Hepatic stellate cell (primary cell): ENCODE measurements around the gene SUN1.

Experiments
- DNase-seq: peaks from one replicate; pipeline ENCODE4 v3.0.0; 2011; ENCODE audit warnings: low spot score

SUN1 gene

DNA sequence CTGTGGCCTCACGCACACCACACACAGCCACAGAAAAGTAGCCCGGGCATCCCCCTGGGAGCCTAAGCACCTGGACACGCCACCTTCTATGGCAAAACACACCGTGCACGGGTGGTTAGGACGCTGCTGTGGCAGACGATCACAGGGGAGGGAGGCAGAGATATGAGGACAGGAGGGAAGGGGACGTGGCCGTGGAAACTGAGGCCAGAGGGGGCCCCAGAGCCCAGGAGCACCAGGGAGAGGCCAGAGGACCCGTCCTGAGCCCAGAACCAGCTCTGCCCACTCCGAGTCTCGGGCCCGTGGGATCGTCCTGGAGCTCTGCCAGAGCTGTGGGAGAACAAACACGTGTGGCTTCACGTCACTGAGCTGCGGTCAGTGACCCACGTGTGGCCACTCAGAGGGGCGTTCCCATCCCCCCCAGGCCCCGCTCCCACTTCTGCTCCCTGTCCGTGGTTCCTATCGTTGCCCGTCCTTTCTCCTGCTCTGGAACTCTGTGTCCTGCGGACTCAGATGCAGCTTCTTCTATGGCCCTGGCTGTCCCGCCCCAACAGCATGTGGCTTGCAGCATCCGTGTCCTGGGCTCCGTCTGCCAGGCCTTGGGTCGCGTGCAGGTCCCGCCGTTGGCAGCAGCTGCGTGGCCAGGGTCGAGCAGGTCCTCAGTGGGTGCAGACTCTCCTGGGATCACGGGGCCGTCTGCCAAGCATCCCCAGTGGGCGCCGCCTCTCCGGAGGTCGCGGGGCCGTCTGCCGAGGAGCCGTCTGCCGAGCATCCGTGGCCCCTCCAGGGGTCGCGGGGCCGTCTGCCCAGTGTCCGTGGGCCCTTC, 75.1 kb downstream of the SUN1 start:
- DNase-seq, result peak; percentile 43

DNA sequence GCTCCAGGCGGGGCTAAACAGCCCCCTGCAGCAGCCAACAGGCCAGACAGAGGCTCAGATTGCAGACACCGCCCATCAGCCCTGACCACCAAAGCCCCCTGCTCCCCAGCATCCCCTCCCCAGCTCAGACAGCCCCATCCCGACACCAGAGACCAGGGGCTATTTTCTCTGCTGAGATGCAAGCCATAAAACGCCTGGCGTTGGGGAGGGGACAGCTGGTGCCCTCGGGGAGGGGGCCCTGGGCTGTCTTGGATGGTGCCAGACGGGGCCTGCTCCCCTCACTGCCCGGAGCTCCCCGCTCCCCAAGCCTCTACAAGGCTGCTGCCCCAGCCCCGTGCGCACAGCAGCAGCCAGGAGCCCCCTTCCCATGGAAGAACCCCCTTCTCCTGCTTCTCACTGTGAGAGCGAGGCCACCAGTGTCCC, 75.9 kb downstream of the SUN1 start:
- no peak for DNase-seq

GRCh38 chr7:908591-909357, 76.5 kb downstream of the SUN1 start:
- peak; percentile 73 for DNase-seq

DNA sequence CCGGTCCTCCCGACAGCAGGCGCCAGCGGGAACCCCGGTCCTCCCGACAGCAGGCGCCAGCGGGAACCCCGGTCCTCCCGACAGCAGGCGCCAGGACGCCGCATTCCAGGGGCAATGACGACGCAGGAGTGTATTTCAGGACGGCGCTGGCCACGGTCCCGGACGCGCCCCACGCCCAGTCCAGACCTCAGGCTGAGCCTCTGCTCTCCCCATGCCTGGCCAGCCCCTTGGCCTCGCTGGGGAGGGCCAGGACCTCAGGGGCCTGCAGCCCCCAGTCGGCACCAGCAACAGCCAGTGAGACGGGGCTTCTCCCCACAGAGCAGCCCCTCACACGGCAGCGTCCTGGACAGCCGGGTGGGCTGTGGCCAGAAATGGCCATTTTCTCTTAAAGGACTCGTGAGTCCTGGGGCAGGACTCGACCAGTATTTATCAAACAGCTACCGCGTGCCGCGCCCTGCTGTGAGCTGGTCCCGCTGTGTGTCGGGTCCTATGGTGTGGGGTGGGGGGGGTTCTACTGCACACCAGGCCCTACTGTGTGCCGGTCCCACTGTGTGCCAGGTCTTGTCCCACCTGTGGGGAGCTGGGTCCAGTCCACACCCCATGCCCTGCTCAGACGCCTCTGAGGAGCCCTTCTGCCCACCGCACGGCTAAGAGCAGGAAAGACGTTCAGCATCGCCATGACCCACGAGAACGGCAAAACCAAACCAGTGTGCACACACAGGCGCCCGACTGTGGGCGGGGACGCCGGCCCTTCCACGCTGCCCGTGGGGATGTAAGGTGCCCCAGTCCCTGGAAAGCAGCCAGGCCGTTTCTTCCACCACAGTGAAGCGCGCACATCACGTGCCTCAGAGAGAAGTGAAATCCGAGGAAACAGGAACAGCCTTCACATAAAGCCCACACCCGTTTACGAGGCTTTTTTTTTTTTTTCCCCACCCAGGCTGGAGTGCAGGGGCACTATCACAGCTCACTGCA, 77.4 kb downstream of the SUN1 start:
- DNase-seq, result peak; percentile 74

- DNase-seq, result no peak
These were observed 78.2 kb downstream of the SUN1 start for GRCh38 chr7:910441-910861.

GRCh38 chr7:910931-911431, 78.7 kb downstream of the SUN1 start:
- DNase-seq, result no peak

- no peak for DNase-seq
These were observed 79.7 kb downstream of the SUN1 start for GRCh38 chr7:911791-912480.

- DNase-seq, result no peak
These were observed 81.7 kb downstream of the SUN1 start for GRCh38 chr7:913736-914520.

- no peak for DNase-seq
These were observed 82.4 kb downstream of the SUN1 start for GRCh38 chr7:914521-915194.

GRCh38 chr7:915291-916218, 83.3 kb downstream of the SUN1 start:
- DNase-seq, result no peak

GRCh38 chr7:916291-916941, 84.1 kb downstream of the SUN1 start:
- DNase-seq, result no peak

DNA sequence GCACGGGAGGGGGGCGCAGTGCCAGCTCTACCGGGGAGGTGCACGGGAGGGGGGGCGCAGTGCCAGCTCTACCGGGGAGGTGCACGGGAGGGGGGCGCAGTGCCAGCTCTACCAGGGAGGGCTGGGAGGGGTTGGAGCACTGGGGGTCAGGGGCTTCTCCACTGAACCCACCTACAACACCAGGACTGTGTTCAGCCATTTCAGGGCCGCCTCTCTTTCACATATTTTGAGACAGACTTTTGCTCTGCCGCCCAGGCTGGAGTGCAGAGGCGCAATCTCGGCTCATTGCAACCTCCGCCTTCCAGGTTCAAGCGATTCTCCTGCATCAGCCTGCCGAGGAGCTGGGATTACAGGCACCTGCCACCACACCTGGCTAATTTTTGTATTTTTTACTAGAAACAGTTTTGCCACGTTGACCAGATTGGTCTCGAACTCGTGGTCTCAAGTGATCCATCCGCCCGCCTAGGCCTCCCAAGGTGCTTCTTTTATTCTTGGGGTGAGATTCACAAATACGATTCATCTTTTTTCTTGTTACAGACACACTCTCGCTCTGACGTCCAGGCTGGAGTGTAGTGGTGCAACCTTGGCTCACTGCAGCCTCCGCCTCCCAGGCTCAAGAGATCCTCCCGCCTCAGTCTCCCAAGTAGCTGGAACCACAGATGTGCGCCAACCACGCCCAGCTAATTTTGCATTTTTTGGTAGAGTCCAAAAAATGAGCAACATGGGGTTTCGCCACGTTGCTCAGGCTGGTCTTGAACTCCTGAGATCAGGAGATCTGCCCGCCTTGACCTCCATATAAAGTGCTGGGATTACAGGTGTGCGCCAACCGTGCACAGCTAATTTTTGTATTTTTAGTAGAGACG, 85.2 kb downstream of the SUN1 start:
- DNase-seq, result no peak

DNA sequence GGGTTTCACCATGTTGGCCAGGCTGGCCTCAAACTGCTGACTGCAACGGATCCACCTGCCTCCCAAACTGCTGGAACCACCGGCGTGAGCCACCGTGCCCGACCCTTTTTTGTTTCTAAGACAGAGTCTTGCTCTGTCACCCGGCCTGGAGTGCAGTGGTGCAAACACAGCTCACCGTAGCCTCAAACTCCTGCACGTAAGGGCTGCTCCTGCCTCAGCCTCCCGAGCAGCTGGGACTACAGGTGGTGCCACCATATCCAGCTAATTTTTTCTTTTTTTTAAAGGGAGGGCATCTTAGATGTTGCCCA, 85.8 kb downstream of the SUN1 start:
- DNase-seq, result no peak

DNA sequence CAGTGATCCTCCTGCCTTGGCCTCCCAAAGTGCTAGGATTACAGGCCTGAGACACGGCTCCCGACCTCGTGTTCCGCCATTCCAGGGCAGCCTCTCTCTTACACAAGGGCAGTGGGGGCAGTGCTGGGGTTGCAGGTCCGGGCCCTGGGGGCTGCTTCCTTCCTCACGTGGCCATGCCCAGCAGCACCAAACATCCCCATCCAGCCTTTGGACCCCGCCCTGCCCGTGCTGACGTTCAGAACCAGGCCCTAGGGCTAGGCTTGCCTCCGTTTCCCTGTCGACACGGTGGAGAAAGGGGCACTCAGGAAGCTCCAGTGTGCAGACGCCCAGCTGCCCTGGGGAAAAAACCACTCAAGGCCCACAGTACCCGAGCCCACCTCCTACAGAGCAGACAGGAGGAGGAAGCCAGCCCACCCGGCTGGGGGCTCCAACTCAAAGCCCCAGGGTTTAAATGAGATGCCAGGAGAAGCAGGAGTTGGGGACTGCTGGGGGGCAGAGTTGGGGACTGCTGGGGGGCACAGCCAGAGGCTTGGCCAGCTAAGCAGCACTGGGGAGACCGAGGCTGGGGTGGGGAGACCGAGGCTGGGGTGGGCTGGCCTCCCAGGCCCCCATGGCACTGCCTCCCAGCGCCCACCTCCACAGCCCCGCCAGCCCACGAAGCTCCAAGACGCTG, 86.3 kb downstream of the SUN1 start:
- no peak for DNase-seq

GRCh38 chr7:919114-919442, 86.8 kb downstream of the SUN1 start:
- DNase-seq, result no peak

GRCh38 chr7:919924-920341, 87.7 kb downstream of the SUN1 start:
- DNase-seq, result no peak
